DMS114 treated with DMSO at 0.1 percent for 48 hours (cell line): ENCODE measurements around the gene CDH3.

Experiments used
- DNase-seq: peaks from one replicate; lab custom pipeline; 2025; ENCODE audit not compliant: unreplicated experiment; lab: John Stamatoyannopoulos, UW

Gene CDH3

GRCh38 chr16:68644715-68645493, at the start of gene CDH3:
TSS of gene CDH3 (plus strand) at chr16:68645310. CDS start at chr16:68645380, 70 bp downstream.
- DNase-seq, result no peak

GRCh38 chr16:68596266-68596665, 48.8 kb upstream of the CDH3 start:
- DNase-seq, result no peak

- DNase-seq, result no peak
Measured at GRCh38 chr16:68599586-68599985, 45.5 kb upstream of the CDH3 start.

GRCh38 chr16:68605746-68606145, 39.4 kb upstream of the CDH3 start:
- DNase-seq, result no peak

- no peak for DNase-seq
Measured at GRCh38 chr16:68607443-68607842, 37.7 kb upstream of the CDH3 start.

GRCh38 chr16:68608330-68608729, 36.8 kb upstream of the CDH3 start:
- DNase-seq, result no peak

- DNase-seq, result no peak
Measured at GRCh38 chr16:68612996-68613395, 32.1 kb upstream of the CDH3 start.

- DNase-seq, result no peak
Measured at GRCh38 chr16:68617734-68618133, 27.4 kb upstream of the CDH3 start.

- DNase-seq, result no peak
Measured at GRCh38 chr16:68626557-68626956, 18.6 kb upstream of the CDH3 start.

GRCh38 chr16:68627951-68628425, 17.1 kb upstream of the CDH3 start:
- no peak for DNase-seq

GRCh38 chr16:68629351-68629910, 15.7 kb upstream of the CDH3 start:
- DNase-seq, result no peak

GRCh38 chr16:68636064-68636560, 9.0 kb upstream of the CDH3 start:
- DNase-seq, result no peak

GRCh38 chr16:68636818-68637217, 8.3 kb upstream of the CDH3 start:
- no peak for DNase-seq

- DNase-seq, result no peak
Measured at GRCh38 chr16:68640972-68641371, 4.1 kb upstream of the CDH3 start.

- no peak for DNase-seq
Measured at GRCh38 chr16:68642047-68642435, 3.1 kb upstream of the CDH3 start.

- DNase-seq, result no peak
Measured at GRCh38 chr16:68642436-68643101, 2.5 kb upstream of the CDH3 start.

- no peak for DNase-seq
Measured at GRCh38 chr16:68643227-68643626, 1.9 kb upstream of the CDH3 start.

- DNase-seq, result no peak
Measured at GRCh38 chr16:68643847-68644246, 1.3 kb upstream of the CDH3 start.

- DNase-seq, result no peak
Measured at GRCh38 chr16:68644296-68644695, 814 bp upstream of the CDH3 start.

GRCh38 chr16:68645494-68646388, 631 bp downstream of the CDH3 start:
- no peak for DNase-seq
